HepG2 (cell line): ENCODE measurements around the gene MRPL27. TPM values are rescaled to one million over a fixed set of nuclear protein-coding genes. Genes with fewer than 3 reads are reported as not detected.

Experiments used
- CCAR2 ChIP-seq: fragments of 200-400 bp; formaldehyde crosslinking; optimal IDR thresholded peaks from 2 replicates; pipeline ENCODE3; 2018; ENCODE audit warnings: low read depth, mild to moderate bottlenecking, low read length, moderate library complexity
- ISX ChIP-seq: sonication (generic); formaldehyde crosslinking; conservative IDR thresholded peaks from 2 replicates; pipeline ENCODE4 v1.5.0; 2020; ENCODE audit warnings: missing genetic modification reagents
- KLF12 ChIP-seq: sonication (generic); formaldehyde crosslinking; IDR thresholded peaks from 2 replicates; pipeline ENCODE4 v1.4.0; 2020; ENCODE audit warnings: missing genetic modification reagents, borderline replicate concordance
- MTF1 ChIP-seq: sonication (generic); formaldehyde crosslinking; IDR thresholded peaks from 2 replicates; pipeline ENCODE4 v1.5.0; 2020; ENCODE audit warnings: missing genetic modification reagents
- NFKB2 ChIP-seq: sonication (generic); formaldehyde crosslinking; IDR thresholded peaks from 2 replicates; pipeline ENCODE4 v1.4.0; 2020; ENCODE audit warnings: missing genetic modification reagents, borderline replicate concordance
- STAG1 ChIP-seq: sonication (generic); formaldehyde crosslinking; IDR thresholded peaks from 2 replicates; pipeline ENCODE4 v1.4.0; 2020; ENCODE audit warnings: missing genetic modification reagents
- ZBTB1 ChIP-seq: sonication (generic); formaldehyde crosslinking; IDR thresholded peaks from 2 replicates; pipeline ENCODE4 v1.4.0; 2020; ENCODE audit warnings: missing genetic modification reagents, borderline replicate concordance
- ZNF605 ChIP-seq: sonication (generic); formaldehyde crosslinking; IDR thresholded peaks from 2 replicates; pipeline ENCODE4 v1.8.0; 2022; ENCODE audit warnings: mild to moderate bottlenecking, missing genetic modification reagents
- ZNF670 ChIP-seq: sonication (generic); formaldehyde crosslinking; IDR thresholded peaks from 2 replicates; pipeline ENCODE4 v1.8.0; 2022; ENCODE audit warnings: mild to moderate bottlenecking, missing genetic modification reagents, borderline replicate concordance
- polyA plus RNA-seq, 8 experiments: library from polyadenylated mRNA; depleted of rRNA in 3 of 8; stranded (reverse) in 7 of 8; unstranded in 1 of 8; fragments of >200 nt; fragmentation: Illumina TruSeq in 4 of 8; extraction: Trizol in 4 of 8; gene quantifications; 2 replicates each; pipeline versions ENCODE4 v1.2.1 to v1.2.3, GENCODE V29; 2011 to 2016; ENCODE audit warnings: low read depth in 4 of 8, missing spikeins in 1 of 8, mixed read lengths in 1 of 8; ENCODE audit not compliant: insufficient read depth in 1 of 8
- total RNA-seq, 5 experiments: library from RNA; depleted of rRNA; stranded (reverse); fragments of >200 nt; fragmentation: Illumina TruSeq; extraction: Trizol; gene quantifications; 2 replicates each; pipeline ENCODE4 v1.2.3, GENCODE V29; 2016; ENCODE audit warnings: low read depth in 1 of 5
- TF ChIP-seq, protein P1 (sequence below): sonication (generic); formaldehyde crosslinking; IDR thresholded peaks from 2 replicates; pipeline ENCODE4 v1.4.0; 2020; ENCODE audit warnings: missing genetic modification reagents, borderline replicate concordance
- TF ChIP-seq, protein P2 (sequence below): sonication (generic); formaldehyde crosslinking; IDR thresholded peaks from 2 replicates; pipeline ENCODE4 v1.4.0; 2020; ENCODE audit warnings: missing genetic modification reagents
- TF ChIP-seq, protein P3 (sequence below): sonication (generic); formaldehyde crosslinking; IDR thresholded peaks from 2 replicates; pipeline ENCODE4 v1.8.1; 2023; ENCODE audit warnings: mild to moderate bottlenecking, moderate library complexity, missing genetic modification reagents
- TF ChIP-seq, protein P4 (sequence below): sonication (generic); formaldehyde crosslinking; IDR thresholded peaks from 2 replicates; pipeline ENCODE4 v1.5.0; 2020; ENCODE audit warnings: mild to moderate bottlenecking, missing genetic modification reagents
- TF ChIP-seq, protein P5 (sequence below): sonication (generic); formaldehyde crosslinking; IDR thresholded peaks from 2 replicates; pipeline ENCODE4 v1.5.1; 2020; ENCODE audit warnings: mild to moderate bottlenecking, missing genetic modification reagents, borderline replicate concordance
- TF ChIP-seq, protein P6 (sequence below): IDR thresholded peaks from 2 replicates; pipeline ENCODE4 v1.6.1; 2012; ENCODE audit warnings: inconsistent platforms

Gene MRPL27
- total and polyA plus RNA-seq, 2 of the 13 experiments (the other 11 are each of a cell fraction or from before 2014, with no cell fraction given) = 137 to 217 TPM

DNA sequence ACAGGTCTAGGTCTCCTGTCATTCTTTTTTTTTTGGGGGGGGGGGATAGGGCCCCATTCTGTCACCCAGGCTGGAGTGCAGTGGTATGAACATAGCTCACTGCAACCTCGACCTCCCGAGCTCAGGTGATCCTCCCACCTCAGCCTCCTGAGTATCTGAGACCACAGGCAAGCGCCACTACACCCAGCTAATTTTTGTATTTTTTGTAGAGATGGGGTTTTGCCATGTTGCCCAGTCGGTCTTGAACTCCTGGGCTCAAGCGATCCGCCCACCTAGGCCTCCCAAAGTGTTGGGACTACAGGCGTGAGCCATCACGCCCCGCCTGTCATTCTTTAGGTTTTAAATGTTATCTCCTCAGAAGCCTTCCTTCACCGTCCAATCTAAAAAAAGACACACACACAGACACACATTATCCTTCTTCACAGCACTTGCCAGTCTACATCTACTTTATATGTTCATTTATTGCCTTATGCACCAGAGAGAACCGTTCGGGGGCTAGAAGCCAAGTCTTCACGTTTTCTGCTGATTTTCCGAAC lies 694 bp downstream of the MRPL27 start (continued):
- TF ChIP-seq, protein P1, sequence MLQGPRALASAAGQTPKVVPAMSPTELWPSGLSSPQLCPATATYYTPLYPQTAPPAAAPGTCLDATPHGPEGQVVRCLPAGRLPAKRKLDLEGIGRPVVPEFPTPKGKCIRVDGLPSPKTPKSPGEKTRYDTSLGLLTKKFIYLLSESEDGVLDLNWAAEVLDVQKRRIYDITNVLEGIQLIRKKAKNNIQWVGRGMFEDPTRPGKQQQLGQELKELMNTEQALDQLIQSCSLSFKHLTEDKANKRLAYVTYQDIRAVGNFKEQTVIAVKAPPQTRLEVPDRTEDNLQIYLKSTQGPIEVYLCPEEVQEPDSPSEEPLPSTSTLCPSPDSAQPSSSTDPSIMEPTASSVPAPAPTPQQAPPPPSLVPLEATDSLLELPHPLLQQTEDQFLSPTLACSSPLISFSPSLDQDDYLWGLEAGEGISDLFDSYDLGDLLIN (CRISPR knock-in tag) = no peak
- TF ChIP-seq CCAR2 (no peak), MTF1 (no peak), NFKB2 (CRISPR knock-in tag) (no peak), STAG1 (CRISPR knock-in tag) (no peak), ZNF605 (CRISPR knock-in tag) (no peak), ISX (no peak), ZNF670 (CRISPR knock-in tag) (no peak; the same call in 1 of the 2 replicates), KLF12 (no peak), ZBTB1 (CRISPR knock-in tag) (no peak)
- TF ChIP-seq, protein P2, sequence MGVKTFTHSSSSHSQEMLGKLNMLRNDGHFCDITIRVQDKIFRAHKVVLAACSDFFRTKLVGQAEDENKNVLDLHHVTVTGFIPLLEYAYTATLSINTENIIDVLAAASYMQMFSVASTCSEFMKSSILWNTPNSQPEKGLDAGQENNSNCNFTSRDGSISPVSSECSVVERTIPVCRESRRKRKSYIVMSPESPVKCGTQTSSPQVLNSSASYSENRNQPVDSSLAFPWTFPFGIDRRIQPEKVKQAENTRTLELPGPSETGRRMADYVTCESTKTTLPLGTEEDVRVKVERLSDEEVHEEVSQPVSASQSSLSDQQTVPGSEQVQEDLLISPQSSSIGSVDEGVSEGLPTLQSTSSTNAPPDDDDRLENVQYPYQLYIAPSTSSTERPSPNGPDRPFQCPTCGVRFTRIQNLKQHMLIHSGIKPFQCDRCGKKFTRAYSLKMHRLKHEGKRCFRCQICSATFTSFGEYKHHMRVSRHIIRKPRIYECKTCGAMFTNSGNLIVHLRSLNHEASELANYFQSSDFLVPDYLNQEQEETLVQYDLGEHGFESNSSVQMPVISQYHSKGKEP (CRISPR knock-in tag) = no peak
- TF ChIP-seq, protein P3, sequence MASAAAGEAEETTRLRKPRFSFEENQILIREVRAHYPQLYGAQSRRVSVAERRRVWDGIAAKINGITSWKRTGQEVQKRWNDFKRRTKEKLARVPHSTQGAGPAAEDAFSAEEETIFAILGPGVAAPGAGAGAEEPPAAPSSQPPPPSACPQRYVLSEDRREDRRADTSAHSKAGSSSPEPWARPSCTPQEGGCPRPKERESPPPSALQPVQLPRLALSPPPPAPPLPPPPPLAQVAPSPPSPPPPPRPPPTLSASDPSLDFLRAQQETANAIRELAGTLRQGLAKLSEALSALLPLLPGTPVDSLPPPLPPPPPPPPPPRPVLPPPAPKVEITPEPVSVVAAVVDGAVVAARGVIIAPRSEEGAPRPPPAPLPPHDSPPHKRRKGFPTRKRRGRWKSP (CRISPR knock-in tag) = no peak
- TF ChIP-seq, protein P4, sequence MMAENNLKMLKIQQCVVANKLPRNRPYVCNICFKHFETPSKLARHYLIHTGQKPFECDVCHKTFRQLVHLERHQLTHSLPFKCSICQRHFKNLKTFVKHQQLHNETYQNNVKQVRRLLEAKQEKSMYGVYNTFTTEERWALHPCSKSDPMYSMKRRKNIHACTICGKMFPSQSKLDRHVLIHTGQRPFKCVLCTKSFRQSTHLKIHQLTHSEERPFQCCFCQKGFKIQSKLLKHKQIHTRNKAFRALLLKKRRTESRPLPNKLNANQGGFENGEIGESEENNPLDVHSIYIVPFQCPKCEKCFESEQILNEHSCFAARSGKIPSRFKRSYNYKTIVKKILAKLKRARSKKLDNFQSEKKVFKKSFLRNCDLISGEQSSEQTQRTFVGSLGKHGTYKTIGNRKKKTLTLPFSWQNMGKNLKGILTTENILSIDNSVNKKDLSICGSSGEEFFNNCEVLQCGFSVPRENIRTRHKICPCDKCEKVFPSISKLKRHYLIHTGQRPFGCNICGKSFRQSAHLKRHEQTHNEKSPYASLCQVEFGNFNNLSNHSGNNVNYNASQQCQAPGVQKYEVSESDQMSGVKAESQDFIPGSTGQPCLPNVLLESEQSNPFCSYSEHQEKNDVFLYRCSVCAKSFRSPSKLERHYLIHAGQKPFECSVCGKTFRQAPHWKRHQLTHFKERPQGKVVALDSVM (CRISPR knock-in tag) = peak; percentile 95
- TF ChIP-seq, protein P5, sequence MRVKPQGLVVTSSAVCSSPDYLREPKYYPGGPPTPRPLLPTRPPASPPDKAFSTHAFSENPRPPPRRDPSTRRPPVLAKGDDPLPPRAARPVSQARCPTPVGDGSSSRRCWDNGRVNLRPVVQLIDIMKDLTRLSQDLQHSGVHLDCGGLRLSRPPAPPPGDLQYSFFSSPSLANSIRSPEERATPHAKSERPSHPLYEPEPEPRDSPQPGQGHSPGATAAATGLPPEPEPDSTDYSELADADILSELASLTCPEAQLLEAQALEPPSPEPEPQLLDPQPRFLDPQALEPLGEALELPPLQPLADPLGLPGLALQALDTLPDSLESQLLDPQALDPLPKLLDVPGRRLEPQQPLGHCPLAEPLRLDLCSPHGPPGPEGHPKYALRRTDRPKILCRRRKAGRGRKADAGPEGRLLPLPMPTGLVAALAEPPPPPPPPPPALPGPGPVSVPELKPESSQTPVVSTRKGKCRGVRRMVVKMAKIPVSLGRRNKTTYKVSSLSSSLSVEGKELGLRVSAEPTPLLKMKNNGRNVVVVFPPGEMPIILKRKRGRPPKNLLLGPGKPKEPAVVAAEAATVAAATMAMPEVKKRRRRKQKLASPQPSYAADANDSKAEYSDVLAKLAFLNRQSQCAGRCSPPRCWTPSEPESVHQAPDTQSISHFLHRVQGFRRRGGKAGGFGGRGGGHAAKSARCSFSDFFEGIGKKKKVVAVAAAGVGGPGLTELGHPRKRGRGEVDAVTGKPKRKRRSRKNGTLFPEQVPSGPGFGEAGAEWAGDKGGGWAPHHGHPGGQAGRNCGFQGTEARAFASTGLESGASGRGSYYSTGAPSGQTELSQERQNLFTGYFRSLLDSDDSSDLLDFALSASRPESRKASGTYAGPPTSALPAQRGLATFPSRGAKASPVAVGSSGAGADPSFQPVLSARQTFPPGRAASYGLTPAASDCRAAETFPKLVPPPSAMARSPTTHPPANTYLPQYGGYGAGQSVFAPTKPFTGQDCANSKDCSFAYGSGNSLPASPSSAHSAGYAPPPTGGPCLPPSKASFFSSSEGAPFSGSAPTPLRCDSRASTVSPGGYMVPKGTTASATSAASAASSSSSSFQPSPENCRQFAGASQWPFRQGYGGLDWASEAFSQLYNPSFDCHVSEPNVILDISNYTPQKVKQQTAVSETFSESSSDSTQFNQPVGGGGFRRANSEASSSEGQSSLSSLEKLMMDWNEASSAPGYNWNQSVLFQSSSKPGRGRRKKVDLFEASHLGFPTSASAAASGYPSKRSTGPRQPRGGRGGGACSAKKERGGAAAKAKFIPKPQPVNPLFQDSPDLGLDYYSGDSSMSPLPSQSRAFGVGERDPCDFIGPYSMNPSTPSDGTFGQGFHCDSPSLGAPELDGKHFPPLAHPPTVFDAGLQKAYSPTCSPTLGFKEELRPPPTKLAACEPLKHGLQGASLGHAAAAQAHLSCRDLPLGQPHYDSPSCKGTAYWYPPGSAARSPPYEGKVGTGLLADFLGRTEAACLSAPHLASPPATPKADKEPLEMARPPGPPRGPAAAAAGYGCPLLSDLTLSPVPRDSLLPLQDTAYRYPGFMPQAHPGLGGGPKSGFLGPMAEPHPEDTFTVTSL = 0 out of 2 replicates have a peak, but pooled peaks have one; percentile 32
- TF ChIP-seq, protein P6, sequence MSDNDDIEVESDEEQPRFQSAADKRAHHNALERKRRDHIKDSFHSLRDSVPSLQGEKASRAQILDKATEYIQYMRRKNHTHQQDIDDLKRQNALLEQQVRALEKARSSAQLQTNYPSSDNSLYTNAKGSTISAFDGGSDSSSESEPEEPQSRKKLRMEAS = no peak
